Thyroid gland (tissue), 4 donors: ENCODE measurements around the gene POLR3GL.

Source experiments
- CTCF ChIP-seq, 6 experiments: fragments of 200-600 bp in 3 of 6; fragments of 450-650 bp in 3 of 6; sonication (generic) in 3 of 6; IDR thresholded peaks; one replicate each; pipeline ENCODE4 v1.5.1; 2016 to 2019; ENCODE audit warnings: antibody characterized with exemption in 6 of 6, mild to moderate bottlenecking in 2 of 6, inconsistent platforms in 1 of 6, moderate library complexity in 1 of 6
- POLR2A ChIP-seq, 2 donors: fragments of 450-650 bp; IDR thresholded peaks; one replicate each; pipeline ENCODE4 v1.6.1; 2017; ENCODE audit warnings: antibody characterized with exemption in 2 of 2, mild to moderate bottlenecking in 2 of 2, moderate library complexity in 1 of 2

GRCh38 chr1:146021050-146021445, 56.6 kb downstream of the POLR3GL start:
- no peak for TF ChIP-seq POLR2A (IDR thresholded peaks at IDR 0.05)
- no peak for TF ChIP-seq CTCF (IDR thresholded peaks at IDR 0.05)
